Osteocyte (in vitro differentiated cells): Measurements from ENCODE around the gene MISP. TPM values are rescaled to one million over a fixed set of nuclear protein-coding genes. Genes with fewer than 3 reads are reported as not detected.
A peak's percentile ranks its signal among the peaks of the same experiment; 100 is the strongest.

ENCODE experiments used
- DNase-seq: peaks from one replicate; pipeline ENCODE4 v3.0.0; 2021; ENCODE audit warnings: mixed read lengths; ENCODE audit not compliant: unreplicated experiment; ENCODE audit errors: extremely low spot score
- H3K27ac Mint-ChIP-seq: one replicate; pipeline ENCODE4 v1.8.0; 2021; ENCODE audit warnings: mild to moderate bottlenecking, mixed read lengths; ENCODE audit not compliant: unreplicated experiment
- H3K27me3 Mint-ChIP-seq: one replicate; pipeline ENCODE4 v1.8.0; 2021; ENCODE audit warnings: mixed read lengths; ENCODE audit not compliant: unreplicated experiment
- H3K36me3 Mint-ChIP-seq: one replicate; pipeline ENCODE4 v1.8.0; 2021; ENCODE audit warnings: mixed read lengths; ENCODE audit not compliant: unreplicated experiment
- H3K4me1 Mint-ChIP-seq: one replicate; pipeline ENCODE4 v1.8.0; 2021; ENCODE audit warnings: mixed read lengths; ENCODE audit not compliant: unreplicated experiment
- H3K4me3 Mint-ChIP-seq: one replicate; pipeline ENCODE4 v1.8.0; 2021; ENCODE audit warnings: mild to moderate bottlenecking, moderate library complexity, mixed read lengths; ENCODE audit not compliant: unreplicated experiment
- H3K9me3 Mint-ChIP-seq: one replicate; pipeline ENCODE4 v1.8.0; 2021; ENCODE audit warnings: mixed read lengths; ENCODE audit not compliant: unreplicated experiment
- CTCF ChIP-seq: fragments of 200-600 bp; sonication (generic); IDR thresholded peaks from 2 replicates; pipeline ENCODE4 v1.5.0; 2021; ENCODE audit warnings: antibody characterized with exemption, mild to moderate bottlenecking, moderate library complexity
- microRNA-seq: library from miRNA; unstranded; fragments of <30 nt; microRNA quantifications from one replicate; pipeline ENCODE4 v1.1.0, GENCODE V29; 2020; ENCODE audit not compliant: unreplicated experiment
- total RNA-seq: library from RNA; stranded (reverse); gene quantifications from 2 replicates; pipeline ENCODE4 v1.2.1, GENCODE V29; 2021

MISP gene
- total RNA-seq, 1 donor from 2014 or later, result 1.3 TPM

GRCh38 chr19:813219-814151 lies 62.6 kb downstream of the MISP start:
- Mint-ChIP-seq H3K4me1 (no peaks in the 10 kb centered on the region), H3K9me3 (no peaks in the 10 kb centered on the region), H3K27me3 (no peaks in the 10 kb centered on the region), H3K4me3 (no peak overlapping the region), H3K36me3 (peaks cover 15% of the 10 kb centered on the region), H3K27ac (no peak overlapping the region)
- DNase-seq, result no peak
- TF ChIP-seq CTCF, result no peak

Small RNAs within 50 kb of the gene (microRNA-seq; reads per million reads assigned to microRNA genes)
- gene MIR3187, result 16.4 reads per million, percentile 26 among the genes with 10 or more reads in this experiment
- 18.1 reads per million, percentile 28 among the genes with 10 or more reads in this experiment for gene MIR4745

Other genes starting within 250 kb of the MISP start
- gene TPGS1, start 243.6 kb upstream of the MISP start, total RNA-seq, result 24.3 and 25.4 TPM in 2 replicates
- 65.3 and 69.0 TPM in 2 replicates for gene CDC34, start 219.4 kb upstream of the MISP start, total RNA-seq
- not detected in 2 replicates for gene GZMM, start 207.1 kb upstream of the MISP start, total RNA-seq
- 816 and 859 TPM in 2 replicates for gene BSG, start 178.5 kb upstream of the MISP start, total RNA-seq
- gene HCN2, start 161.2 kb upstream of the MISP start, total RNA-seq, result 27.2 and 28.3 TPM in 2 replicates
- 44.6 and 47.6 TPM in 2 replicates for gene POLRMT, start 117.6 kb upstream of the MISP start, total RNA-seq
- gene FGF22, start 111.2 kb upstream of the MISP start, total RNA-seq, result 0.81 TPM in 1 of 2 replicates, not detected in the other
- gene RNF126, start 87.9 kb upstream of the MISP start, total RNA-seq, result 37.3 and 40.8 TPM in 2 replicates
- 109 and 111 TPM in 2 replicates for gene FSTL3, start 74.7 kb upstream of the MISP start, total RNA-seq
- gene PRSS57, start 55.7 kb upstream of the MISP start, total RNA-seq, result not detected in 2 replicates
- gene PALM, start 42.2 kb upstream of the MISP start, total RNA-seq, result 236 and 251 TPM in 2 replicates
- gene PTBP1, start 46.3 kb downstream of the MISP start, total RNA-seq, result 339 and 370 TPM in 2 replicates
- 18.2 and 19.4 TPM in 2 replicates for gene PLPPR3, start 70.8 kb downstream of the MISP start, total RNA-seq
- gene AZU1, start 76.7 kb downstream of the MISP start, total RNA-seq, result 0.91 and 1.0 TPM in 2 replicates
- not detected in 2 replicates for gene PRTN3, start 89.9 kb downstream of the MISP start, total RNA-seq
- gene ELANE, start 101.2 kb downstream of the MISP start, total RNA-seq, result 1.1 and 1.2 TPM in 2 replicates
- 162 and 179 TPM in 2 replicates for gene CFD, start 108.6 kb downstream of the MISP start, total RNA-seq
- 69.3 and 72.3 TPM in 2 replicates for gene MED16, start 142.1 kb downstream of the MISP start, total RNA-seq
- not detected in 2 replicates for gene RNU6-9, start 142.4 kb downstream of the MISP start, total RNA-seq
- gene R3HDM4, start 162.1 kb downstream of the MISP start, total RNA-seq, result 61.1 and 63.5 TPM in 2 replicates
- 0.47 and 1.7 TPM in 2 replicates for gene KISS1R, start 166.2 kb downstream of the MISP start, total RNA-seq
- 16.8 and 17.0 TPM in 2 replicates for gene ARID3A, start 174.9 kb downstream of the MISP start, total RNA-seq
- 60.2 and 61.2 TPM in 2 replicates for gene WDR18, start 233.2 kb downstream of the MISP start, total RNA-seq
- 0.46 TPM in 1 of 2 replicates, not detected in the other for gene GRIN3B, start 249.3 kb downstream of the MISP start, total RNA-seq